SJCRH30 (cell line): ENCODE data around the gene CNMD. TPM values are rescaled to one million over a fixed set of nuclear protein-coding genes. Genes with fewer than 3 reads are reported as not detected.

Experiments
- DNase-seq, 2 experiments: peaks; one replicate each; pipeline ENCODE4 v3.0.0-alpha.2; 2015 to 2020
- H3K27ac ChIP-seq: fragments of 250-450 bp; sonication (Bioruptor Pico); 2 replicates; pipeline ENCODE4 v1.5.1; 2020; ENCODE audit warnings: mild to moderate bottlenecking, moderate library complexity
- H3K27me3 ChIP-seq: fragments of 250-450 bp; sonication (Bioruptor Pico); 2 replicates; pipeline ENCODE4 v1.5.1; 2020; ENCODE audit warnings: mild to moderate bottlenecking, moderate library complexity
- H3K36me3 ChIP-seq: fragments of 250-450 bp; sonication (Bioruptor Pico); 2 replicates; pipeline ENCODE4 v1.5.1; 2020; ENCODE audit warnings: mild to moderate bottlenecking, moderate library complexity
- H3K4me1 ChIP-seq: fragments of 250-450 bp; sonication (Bioruptor Pico); 2 replicates; pipeline ENCODE4 v1.5.1; 2020; ENCODE audit warnings: mild to moderate bottlenecking, moderate library complexity
- H3K4me3 ChIP-seq: fragments of 250-450 bp; sonication (Bioruptor Pico); 2 replicates; pipeline ENCODE4 v1.5.1; 2020; ENCODE audit warnings: mild to moderate bottlenecking, moderate library complexity
- H3K9me3 ChIP-seq: fragments of 250-450 bp; sonication (Bioruptor Pico); replicated peaks from 2 replicates; pipeline ENCODE4 v1.5.1; 2020; ENCODE audit warnings: mild to moderate bottlenecking, moderate library complexity
- total RNA-seq: library from RNA; depleted of rRNA; stranded (reverse); fragments of >200 nt; shearing (Covaris generic); gene quantifications from 2 replicates; pipeline ENCODE4 v1.2.3, GENCODE V29; 2014; rRNA removed

The CNMD gene
- 0.13 TPM in 1 of 2 replicates, not detected in the other for total RNA-seq

DNA sequence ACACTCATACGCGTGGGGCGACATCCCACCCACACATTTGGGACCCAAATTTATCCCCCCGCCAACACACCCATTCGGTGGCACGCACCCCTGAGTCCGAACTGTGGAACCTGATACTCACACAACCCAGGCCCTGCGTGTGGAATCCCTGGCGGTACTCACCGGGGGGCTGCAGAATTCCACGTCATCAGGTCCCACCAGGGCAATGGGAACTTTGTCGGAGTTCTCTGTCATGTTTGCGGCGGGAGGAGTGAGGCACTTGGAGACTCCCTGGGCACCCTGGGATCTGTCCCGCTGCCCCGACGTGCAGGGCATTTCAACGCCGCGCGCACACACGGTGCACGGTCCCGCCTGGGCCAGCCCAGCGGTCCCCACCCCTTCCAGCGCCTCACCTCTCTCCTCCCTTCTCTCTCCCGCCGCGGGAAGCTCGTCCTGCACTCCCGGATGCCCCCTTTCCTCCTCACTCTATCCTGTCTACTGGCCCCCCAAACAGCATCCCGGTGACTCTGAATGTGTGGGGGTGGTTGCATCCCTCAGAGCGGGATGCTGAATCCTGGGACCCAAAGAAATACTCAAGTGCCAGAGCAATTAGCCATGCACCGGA, at the start of gene CNMD:
TSS of gene CNMD (minus strand) at position 353 of the 604 bp plus-strand sequence. CDS start at position 234, 119 bp downstream.
- DNase-seq, result no peak
- H3K36me3 ChIP-seq, result no peaks in the 10 kb centered on the region
- no peak within 1 kb of the TSS for H3K27ac ChIP-seq
- H3K4me1 ChIP-seq, result peaks cover 3% of the 10 kb centered on the region; the same call in 1 of the 2 replicates
- H3K27me3 ChIP-seq, result no peaks in the 10 kb centered on the region
- no peaks in the 10 kb centered on the region for H3K9me3 ChIP-seq
- no peak within 1 kb of the TSS for H3K4me3 ChIP-seq

DNA sequence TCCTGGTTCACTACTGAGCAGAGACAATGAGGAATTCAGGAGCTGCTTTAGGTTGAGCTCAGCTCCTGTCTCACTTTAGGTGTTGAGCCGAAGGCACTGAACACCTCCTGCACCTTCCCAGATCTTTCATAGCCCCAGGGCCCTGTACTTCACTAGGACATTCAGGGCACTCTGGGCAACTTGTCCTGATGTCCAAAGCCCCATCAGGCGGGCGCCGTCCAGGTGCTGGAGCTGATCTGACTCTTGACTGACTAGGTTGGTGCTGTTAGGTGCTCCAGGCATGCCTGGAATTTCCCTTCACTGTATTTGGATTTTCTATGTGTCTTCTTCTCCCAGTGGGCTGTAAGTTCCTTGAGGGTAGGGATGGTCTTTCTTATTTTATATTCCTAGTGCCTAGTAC, 48.4 kb upstream of the CNMD start:
- no peak for DNase-seq
- no peaks in the 10 kb centered on the region for H3K27me3 ChIP-seq
- no peaks in the 10 kb centered on the region for H3K9me3 ChIP-seq
- H3K27ac ChIP-seq, result no peak overlapping the region
- H3K4me3 ChIP-seq, result no peak overlapping the region
- H3K4me1 ChIP-seq, result no peaks in the 10 kb centered on the region
- H3K36me3 ChIP-seq, result no peaks in the 10 kb centered on the region

DNA sequence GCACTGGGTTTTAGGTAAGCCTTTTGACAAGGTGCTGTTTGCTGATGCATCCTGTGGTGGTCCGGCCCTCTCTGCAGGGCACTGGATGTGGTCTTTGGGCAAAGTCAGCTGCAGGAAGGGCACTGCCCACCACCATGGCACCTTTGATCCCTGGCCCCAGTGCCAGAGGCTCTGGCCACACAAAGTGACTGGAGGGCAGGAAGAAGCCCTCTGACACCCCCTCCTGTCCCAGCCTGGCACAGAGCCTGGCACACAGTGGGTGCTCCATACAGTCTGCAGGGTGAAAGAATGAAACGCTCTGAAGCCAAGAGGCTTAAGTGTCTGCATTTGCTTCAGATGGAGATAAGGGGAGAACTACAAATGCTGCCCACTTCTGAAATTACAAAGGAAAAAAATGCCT, 47.6 kb upstream of the CNMD start:
- Histone ChIP-seq H3K4me1 (peaks cover under 1% of the 10 kb centered on the region; the same call in 1 of the 2 replicates), H3K27ac (no peak overlapping the region), H3K36me3 (no peaks in the 10 kb centered on the region), H3K4me3 (no peak overlapping the region), H3K9me3 (no peaks in the 10 kb centered on the region), H3K27me3 (no peaks in the 10 kb centered on the region)
- no peak for DNase-seq

DNA sequence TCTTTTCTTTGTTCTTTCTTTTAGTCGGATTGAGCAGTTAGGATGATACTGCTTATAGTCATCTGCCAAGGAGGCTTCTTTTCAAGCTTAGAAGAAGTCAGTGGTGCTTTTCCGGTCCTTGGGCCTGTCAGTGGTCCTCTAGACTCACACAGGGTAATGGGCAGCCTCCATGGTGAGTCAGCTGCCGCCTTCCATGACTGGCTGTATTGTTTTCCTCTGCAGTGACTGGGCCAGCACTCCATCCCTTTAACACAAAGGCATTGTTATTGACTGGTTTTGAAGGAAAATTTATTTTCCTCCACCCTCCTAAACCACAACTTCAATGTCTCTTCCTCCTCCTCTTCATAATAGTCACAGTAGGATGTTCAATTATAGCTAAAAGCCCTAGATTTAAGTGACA, 47.1 kb upstream of the CNMD start:
- no peaks in the 10 kb centered on the region for H3K9me3 ChIP-seq
- no peak overlapping the region for H3K27ac ChIP-seq
- H3K4me3 ChIP-seq, result no peak overlapping the region
- peaks cover 2% of the 10 kb centered on the region; the same call in 1 of the 2 replicates for H3K4me1 ChIP-seq
- peak; percentile 21 to 58 for DNase-seq
- H3K27me3 ChIP-seq, result no peaks in the 10 kb centered on the region
- H3K36me3 ChIP-seq, result no peaks in the 10 kb centered on the region

DNA sequence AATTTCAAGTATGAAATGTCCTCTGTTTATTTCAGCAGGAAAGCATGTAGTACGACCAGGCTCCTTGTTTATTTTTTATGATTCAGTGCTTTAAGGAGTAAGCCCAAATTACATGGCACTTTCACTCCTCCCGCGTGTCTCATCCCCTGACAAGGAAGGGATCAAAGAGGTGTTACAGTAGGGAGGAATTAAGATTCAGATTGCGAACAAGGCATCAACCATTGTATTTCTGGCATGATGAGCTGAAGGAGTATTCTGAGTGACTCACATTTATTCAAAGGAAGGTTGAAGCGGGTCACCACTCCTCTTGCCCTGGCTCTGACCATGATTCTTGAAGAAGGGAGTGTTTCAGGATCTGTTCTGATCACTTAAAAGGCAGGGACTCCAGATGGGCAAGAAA, 46.1 kb upstream of the CNMD start:
- Histone ChIP-seq H3K9me3 (no peaks in the 10 kb centered on the region), H3K27ac (no peak overlapping the region), H3K27me3 (no peaks in the 10 kb centered on the region), H3K4me1 (peaks cover 8% of the 10 kb centered on the region), H3K36me3 (no peaks in the 10 kb centered on the region), H3K4me3 (no peak overlapping the region)
- DNase-seq, result no peak

DNA sequence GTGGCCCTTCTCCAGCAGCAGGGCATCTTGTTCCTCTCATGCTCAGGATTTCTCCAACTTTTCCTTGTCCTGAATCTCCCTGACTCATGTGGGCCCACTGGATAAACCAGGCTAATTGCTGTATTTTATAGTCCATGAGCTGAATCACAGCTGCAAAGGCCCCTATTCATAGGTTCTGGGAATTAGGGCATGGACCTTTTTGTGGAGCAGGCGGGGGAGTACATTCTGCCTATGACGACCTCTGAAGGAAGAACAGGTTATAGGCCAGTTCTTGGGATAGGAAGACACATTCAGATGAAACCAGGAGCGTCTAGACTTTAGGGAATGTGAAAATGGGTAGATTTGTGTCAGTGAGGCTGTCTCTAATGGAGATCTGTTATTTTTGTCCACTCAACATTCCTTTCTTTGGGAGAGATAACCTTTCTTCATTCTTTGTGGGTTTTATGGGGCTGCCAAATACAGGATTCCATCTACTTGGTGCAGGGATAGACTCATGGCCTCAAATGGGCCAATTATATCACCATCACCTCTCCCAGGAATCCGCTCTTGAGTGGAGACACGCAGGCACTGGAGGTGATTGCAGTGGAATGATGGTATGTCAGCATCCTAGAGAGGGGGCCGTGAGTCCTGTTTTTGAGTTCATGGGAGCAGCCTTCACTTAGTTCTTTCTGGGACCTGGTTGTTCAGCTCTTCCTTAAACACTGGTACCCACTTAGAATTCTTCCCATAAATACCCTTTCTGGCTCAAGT, 45.1 kb upstream of the CNMD start:
- Histone ChIP-seq H3K27me3 (no peaks in the 10 kb centered on the region), H3K27ac (no peak overlapping the region), H3K9me3 (no peaks in the 10 kb centered on the region), H3K4me3 (no peak overlapping the region), H3K4me1 (peaks cover 18% of the 10 kb centered on the region), H3K36me3 (no peaks in the 10 kb centered on the region)
- no peak for DNase-seq

DNA sequence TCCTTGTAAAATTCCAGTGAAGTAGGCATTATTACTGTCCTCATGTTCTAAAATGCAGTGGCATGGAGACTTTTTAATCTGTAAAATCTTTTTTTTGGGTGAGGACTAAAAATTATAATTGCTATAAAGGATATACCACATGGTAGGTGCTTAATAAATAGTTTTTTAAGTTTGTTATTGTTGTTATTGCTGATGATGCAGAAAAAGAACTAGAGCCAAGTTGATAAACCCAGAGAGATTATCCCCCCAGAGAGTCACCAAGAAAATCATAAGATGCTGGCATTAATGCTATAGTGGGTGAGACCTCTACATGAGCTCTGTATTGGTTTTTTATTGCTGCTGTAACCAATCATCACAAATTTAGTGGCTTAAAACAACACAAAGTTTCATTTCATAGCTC, 44.3 kb upstream of the CNMD start:
- no peaks in the 10 kb centered on the region for H3K9me3 ChIP-seq
- H3K36me3 ChIP-seq, result no peaks in the 10 kb centered on the region
- H3K4me1 ChIP-seq, result peaks cover 25% of the 10 kb centered on the region
- H3K27ac ChIP-seq, result no peak overlapping the region
- no peaks in the 10 kb centered on the region for H3K27me3 ChIP-seq
- DNase-seq, result no peak
- H3K4me3 ChIP-seq, result no peak overlapping the region

DNA sequence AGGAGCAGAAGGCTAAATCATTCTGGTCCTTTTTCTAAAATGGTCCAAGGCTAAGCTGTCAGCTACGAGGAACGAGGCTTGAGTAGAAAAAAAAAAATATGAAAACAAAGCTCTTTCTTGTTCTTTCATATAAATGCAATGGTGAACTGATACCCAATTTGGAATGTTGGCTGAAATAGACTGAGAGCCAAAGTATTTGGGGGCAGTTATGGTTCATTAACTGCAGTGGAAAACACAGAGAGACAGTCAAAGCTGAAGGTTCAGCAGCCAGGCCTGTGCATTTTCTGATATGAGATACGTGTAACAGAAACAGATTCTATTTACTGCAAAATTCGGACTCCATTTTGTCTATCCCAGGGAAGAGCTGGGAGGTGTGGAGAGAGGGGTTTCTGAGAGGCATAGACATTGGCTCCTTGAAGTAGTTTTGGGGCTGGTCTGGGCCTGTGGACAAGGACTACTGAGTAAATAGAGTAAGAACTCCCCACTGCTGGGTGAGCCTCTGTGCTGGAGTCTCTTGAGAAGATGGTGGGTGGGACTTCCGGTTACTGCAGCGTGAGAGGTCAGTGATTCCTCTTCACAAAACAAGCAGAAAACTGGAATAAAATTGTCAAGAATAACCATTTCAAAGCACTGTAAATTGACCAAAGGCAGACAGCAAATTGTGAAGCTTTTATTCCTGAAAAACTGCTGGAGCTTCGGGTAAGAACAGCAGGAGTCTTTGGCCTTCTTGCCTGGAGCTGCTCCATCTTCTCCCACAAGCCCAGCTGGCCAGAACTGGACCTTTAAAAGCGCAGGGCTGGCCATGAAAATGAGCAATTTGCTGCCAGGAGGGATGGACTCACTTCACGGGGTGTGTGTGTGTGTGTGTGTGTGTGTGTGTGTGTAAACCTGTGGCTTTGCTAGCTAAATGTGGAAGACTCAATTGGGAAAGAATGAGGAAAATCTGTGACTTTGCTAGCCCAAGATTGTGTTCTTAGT, 43.1 kb upstream of the CNMD start:
- H3K27ac ChIP-seq, result peak overlapping the region; percentile 32; the same call in 1 of the 2 replicates
- no peaks in the 10 kb centered on the region for H3K36me3 ChIP-seq
- DNase-seq, result peak; percentile 10 to 47

DNA sequence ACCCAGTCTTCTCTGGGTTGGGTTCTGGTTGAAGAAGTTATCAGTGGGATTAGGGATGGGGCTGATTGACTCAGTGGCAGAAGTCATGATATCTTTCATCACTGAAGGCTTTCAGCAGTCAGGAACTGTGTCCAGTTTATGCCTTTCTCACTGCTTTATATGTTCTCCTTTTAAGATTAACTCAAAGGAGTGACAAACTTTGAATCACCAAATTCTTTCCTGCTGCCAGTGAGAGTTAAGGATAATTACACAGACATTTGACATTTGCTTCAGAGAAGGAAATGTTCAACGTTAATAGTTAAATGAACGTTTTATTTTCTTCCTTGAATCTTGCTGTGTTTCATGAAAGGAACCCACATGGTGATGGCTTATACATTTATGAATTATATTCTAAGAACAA, 41.0 kb upstream of the CNMD start:
- no peak for DNase-seq
- Histone ChIP-seq H3K9me3 (no peaks in the 10 kb centered on the region), H3K36me3 (no peaks in the 10 kb centered on the region), H3K4me1 (peaks cover 33% of the 10 kb centered on the region), H3K27ac (no peak overlapping the region), H3K27me3 (no peaks in the 10 kb centered on the region), H3K4me3 (no peak overlapping the region)

More for the DNA sequence above, 43.1 kb upstream of the CNMD start:
- Histone ChIP-seq H3K27me3 (no peaks in the 10 kb centered on the region), H3K4me1 (peaks cover 33% of the 10 kb centered on the region), H3K9me3 (no peaks in the 10 kb centered on the region), H3K4me3 (peak overlapping the region; percentile 13; the same call in 1 of the 2 replicates)

DNA sequence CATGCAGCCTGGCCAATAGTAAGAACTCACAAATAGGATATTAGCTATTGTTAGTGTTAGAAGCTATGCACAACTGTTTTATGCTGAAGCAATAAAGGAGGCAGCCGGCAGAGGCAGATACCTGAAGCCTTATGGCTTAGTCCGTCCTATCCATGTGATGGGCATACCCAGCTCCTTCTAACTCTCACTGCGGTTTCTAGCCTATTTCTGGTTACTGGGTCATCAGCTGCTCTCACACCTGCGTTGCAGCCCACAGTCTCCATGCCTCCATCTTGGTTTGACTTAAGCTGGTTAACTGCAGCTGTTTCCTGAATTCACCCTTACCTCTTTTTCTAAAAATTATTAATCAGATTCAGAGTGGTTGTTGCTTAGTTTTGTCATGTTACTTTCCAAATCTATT, 40.5 kb upstream of the CNMD start:
- Histone ChIP-seq H3K27ac (no peak overlapping the region), H3K27me3 (no peaks in the 10 kb centered on the region), H3K9me3 (no peaks in the 10 kb centered on the region), H3K36me3 (no peaks in the 10 kb centered on the region), H3K4me1 (peaks cover 33% of the 10 kb centered on the region), H3K4me3 (no peak overlapping the region)
- DNase-seq, result peak; percentile 35 to 67

DNA sequence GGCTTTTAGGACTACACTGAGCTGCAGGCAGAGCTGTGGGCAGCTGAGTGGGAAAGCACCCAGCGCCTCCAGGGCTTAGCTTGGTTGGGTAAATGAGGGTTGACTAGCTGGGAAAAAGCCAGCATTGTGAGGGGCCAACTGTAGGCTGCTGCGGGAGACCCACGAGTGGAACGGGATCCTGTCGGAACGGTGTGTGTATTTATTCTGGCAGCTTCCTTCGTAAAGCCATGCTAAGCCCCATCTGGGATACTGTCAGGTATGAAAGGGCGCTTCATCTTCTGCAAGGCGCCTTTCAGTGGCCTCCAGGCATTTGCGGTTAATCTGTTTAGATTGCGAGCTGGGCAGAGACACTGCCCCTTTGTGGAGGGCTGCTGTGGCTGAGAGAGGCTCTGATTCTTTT, 39.5 kb upstream of the CNMD start:
- H3K27me3 ChIP-seq, result no peaks in the 10 kb centered on the region
- H3K9me3 ChIP-seq, result no peaks in the 10 kb centered on the region
- no peak overlapping the region; the same call in 1 of the 2 replicates for H3K4me3 ChIP-seq
- peak; percentile 86 to 93 for DNase-seq
- H3K27ac ChIP-seq, result no peak overlapping the region; the same call in 1 of the 2 replicates
- H3K4me1 ChIP-seq, result peaks cover 33% of the 10 kb centered on the region
- H3K36me3 ChIP-seq, result no peaks in the 10 kb centered on the region

DNA sequence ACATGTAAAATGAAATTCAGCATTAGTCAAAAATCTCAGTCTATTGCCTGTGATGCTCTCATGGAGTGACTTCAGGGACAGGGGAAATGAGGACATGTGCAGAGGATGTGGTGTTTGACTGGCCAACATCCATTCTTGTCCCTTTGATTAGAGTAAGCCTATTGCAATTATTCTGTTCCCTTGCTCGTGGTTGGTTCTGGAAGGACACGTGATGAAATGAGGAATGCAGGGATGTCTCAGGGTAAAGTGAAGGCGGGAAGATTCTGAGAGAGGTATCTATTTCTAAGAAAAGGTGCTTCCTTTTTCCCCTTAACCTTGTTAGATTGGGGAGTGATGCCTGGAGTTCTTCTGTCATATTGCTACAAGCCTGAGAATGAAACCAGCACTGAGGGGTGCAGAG, 37.1 kb upstream of the CNMD start:
- Histone ChIP-seq H3K36me3 (no peaks in the 10 kb centered on the region), H3K27ac (no peak overlapping the region), H3K4me1 (peaks cover 31% of the 10 kb centered on the region), H3K9me3 (no peaks in the 10 kb centered on the region; the same call in 1 of the 2 replicates), H3K4me3 (no peak overlapping the region), H3K27me3 (peaks cover 4% of the 10 kb centered on the region; the same call in 1 of the 2 replicates)
- no peak for DNase-seq

DNA sequence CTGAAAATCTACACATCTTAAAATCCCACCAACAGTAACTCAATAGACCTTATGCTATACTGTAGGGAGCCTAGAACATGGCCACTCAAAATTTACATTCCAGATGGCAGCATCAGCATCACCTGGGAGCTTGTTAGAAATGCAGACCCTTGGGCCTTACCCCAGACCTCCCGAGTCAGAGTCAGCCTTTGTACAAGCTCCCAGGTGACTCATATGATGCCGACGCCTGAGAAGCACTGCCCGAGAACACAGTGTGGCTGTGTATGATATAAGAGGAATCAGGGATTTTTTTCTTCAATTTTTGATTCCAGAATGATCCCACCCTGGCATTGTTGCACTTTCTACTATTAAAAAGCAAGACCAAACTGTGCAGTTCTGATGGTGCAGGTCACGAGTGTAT, 35.9 kb upstream of the CNMD start:
- Histone ChIP-seq H3K9me3 (no peaks in the 10 kb centered on the region; the same call in 1 of the 2 replicates), H3K4me3 (no peak overlapping the region), H3K36me3 (no peaks in the 10 kb centered on the region), H3K4me1 (peaks cover 23% of the 10 kb centered on the region), H3K27me3 (peaks cover 4% of the 10 kb centered on the region; the same call in 1 of the 2 replicates), H3K27ac (no peak overlapping the region)
- DNase-seq, result no peak

DNA sequence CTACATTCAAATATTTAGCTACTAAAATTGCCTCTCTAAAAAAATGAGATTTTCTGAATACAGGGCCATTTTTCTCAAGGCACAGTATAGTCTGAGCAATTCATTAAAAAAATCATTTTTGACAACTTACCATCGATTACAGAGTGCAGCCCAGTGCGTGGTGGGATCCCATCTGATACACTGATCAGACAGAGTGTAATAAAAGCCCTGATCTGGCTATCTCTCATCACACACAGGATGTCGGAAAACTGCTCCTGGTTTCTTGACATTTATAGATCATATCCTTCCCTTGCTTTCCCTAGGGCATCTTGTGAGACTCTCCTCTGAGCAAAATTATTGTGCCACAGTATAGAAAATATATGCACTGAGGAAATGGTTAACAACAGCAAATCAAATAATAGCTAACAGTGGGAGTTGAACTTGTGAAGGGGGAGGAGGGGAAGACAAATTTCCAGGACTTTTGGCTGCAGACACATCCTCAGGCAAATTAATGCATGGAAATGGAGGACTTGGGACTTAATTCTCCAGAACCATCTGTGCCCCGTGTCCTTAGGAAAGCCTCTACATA, 28.4 kb upstream of the CNMD start:
- no peaks in the 10 kb centered on the region for H3K4me1 ChIP-seq
- H3K9me3 ChIP-seq, result no peaks in the 10 kb centered on the region; the same call in 1 of the 2 replicates
- H3K4me3 ChIP-seq, result no peak overlapping the region
- H3K27me3 ChIP-seq, result peaks cover 4% of the 10 kb centered on the region; the same call in 1 of the 2 replicates
- DNase-seq, result no peak
- H3K27ac ChIP-seq, result no peak overlapping the region
- H3K36me3 ChIP-seq, result no peaks in the 10 kb centered on the region
